Measurements from ENCODE around the gene SPSB4. TPM values are rescaled to one million over a fixed set of nuclear protein-coding genes. Genes with fewer than 3 reads are reported as not detected.

Gene SPSB4
- total RNA-seq, 2 experiments from 2014 or later: not detected

DNA sequence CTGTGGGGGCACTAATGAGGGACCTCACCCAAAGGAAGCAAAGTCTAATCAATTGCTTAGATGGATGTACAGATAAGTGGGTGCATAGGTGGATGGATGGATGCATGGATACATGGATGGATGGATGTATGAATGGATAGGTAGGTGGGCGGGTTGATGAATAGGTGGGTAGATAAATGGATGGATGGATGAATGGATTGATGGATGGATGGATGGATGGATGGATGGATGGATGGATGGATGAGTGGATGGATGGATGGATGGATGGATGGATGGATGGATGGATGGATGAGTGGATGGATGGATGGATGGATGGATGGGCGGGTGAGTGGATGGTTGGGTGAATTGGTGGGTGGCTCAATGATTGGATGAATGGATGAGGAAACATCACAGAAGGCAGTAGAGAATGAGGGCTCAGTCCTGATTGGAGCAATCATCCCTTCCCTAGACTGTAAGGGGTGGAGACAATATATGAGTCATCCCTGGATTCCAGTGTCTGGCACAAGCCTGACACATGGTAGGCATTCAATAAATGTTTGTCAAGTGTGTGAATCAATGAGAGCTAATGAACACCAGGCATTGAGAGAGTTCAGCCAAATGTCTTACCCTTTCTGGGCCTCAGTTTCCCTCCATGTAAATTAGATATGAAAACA is 140.1 kb downstream of the SPSB4 start:
- no peak overlapping the region for H3K4me3 Mint-ChIP-seq
- no peak overlapping the region for H3K27ac Mint-ChIP-seq
- H3K36me3 Mint-ChIP-seq: no peaks in the 10 kb centered on the region
- H3K4me1 Mint-ChIP-seq: peaks cover 10% of the 10 kb centered on the region
- no peak for DNase-seq
- no peaks in the 10 kb centered on the region for H3K9me3 Mint-ChIP-seq
- H3K27me3 Mint-ChIP-seq: peaks cover 6% of the 10 kb centered on the region

DNA sequence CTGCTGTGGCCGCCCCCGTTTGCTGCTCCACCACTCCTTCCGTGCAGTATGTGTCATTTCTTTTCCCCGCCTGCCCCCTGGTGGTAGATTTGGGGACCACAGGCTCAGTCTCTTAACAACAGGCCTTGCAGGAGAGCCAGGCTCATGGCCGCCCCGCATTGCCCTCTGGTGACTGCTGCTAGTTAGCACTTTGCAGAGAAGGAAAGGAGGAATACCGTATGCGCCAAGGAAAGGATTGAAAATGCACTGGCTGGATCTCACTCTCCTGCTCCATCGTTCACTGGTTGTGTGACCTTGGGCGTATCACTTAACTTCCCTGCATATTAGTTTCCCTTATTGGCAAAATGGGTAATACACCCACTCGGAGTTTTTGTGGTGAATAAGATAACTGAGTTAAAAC is 141.2 kb downstream of the SPSB4 start:
- H3K36me3 Mint-ChIP-seq: no peaks in the 10 kb centered on the region
- no peaks in the 10 kb centered on the region for H3K9me3 Mint-ChIP-seq
- peaks cover 10% of the 10 kb centered on the region for H3K4me1 Mint-ChIP-seq
- no peak overlapping the region for H3K27ac Mint-ChIP-seq
- DNase-seq: peak; percentile 90
- no peak overlapping the region for H3K4me3 Mint-ChIP-seq
- H3K27me3 Mint-ChIP-seq: peaks cover 6% of the 10 kb centered on the region

DNA sequence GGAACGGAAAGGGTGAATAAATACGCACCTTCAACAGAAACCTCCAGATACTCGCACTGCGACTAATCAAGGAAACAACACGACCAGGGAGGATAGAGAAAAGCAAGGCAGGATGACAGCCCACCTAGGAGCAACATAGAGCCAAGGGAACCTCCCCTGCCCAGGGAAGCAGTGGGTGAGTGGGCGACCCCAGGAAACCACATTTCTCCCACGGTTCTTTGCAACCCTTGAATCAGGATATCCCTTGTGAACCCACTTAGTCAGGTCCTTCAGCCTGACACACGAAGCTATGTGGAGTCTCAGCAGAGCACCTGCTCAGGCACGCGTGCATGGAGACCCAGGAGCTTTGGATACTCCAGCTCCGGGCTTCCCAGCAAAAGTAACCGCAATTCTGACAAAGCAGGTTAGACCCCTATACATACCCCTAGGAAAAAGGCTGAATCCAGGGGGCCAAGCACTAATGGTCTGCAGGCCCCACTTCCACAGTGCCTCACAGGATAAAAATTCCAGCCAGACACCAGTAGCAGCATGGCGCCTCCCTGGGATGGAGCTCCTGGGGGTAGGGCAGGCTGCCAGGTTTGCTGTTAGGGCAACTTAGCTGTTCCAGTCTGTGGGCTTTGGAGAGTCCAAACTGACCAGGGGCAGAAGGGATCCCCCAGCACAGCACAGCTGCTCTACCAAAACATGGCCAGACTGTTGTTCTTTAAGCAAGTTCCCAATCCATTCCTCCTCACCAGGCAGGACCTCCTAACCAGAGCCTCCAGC is 142.1 kb downstream of the SPSB4 start:
- Mint-ChIP-seq H3K36me3 (no peaks in the 10 kb centered on the region), H3K4me1 (peaks cover 10% of the 10 kb centered on the region), H3K4me3 (no peak overlapping the region), H3K27ac (no peak overlapping the region), H3K27me3 (peaks cover 6% of the 10 kb centered on the region), H3K9me3 (no peaks in the 10 kb centered on the region)
- no peak for DNase-seq

Other genes with a start within 250 kb of the SPSB4 start
- 10 to 100 TPM; 61.4 to 65.1 TPM for gene SLC25A36, start 109.5 kb upstream of the SPSB4 start, total RNA-seq
- gene PXYLP1, start 180.5 kb downstream of the SPSB4 start, total RNA-seq: 10 to 100 TPM in 1 of 2 experiments, 1 to 10 TPM in 1; 9.9 to 10.5 TPM

Measured in activated naive CD8-positive, alpha-beta T cell treated with anti-CD3 and anti-CD28 coated beads for 36 hours (primary cell).